Dendritic cell treated with granulocyte-macrophage colony-stimulating factor and Interleukin-4, amounts not matched to agents 40 ng/mL and 50 ng/mL, for 4 days (primary cell): ENCODE measurements around the gene MAP3K7CL.
A peak's percentile ranks its signal among the peaks of the same experiment; 100 is the strongest.

Experiments
- H3K27ac Mint-ChIP-seq: one replicate; pipeline ENCODE4 v1.8.0; 2022; ENCODE audit warnings: mild to moderate bottlenecking, mixed read lengths
- H3K27me3 Mint-ChIP-seq: one replicate; pipeline ENCODE4 v1.8.0; 2022; ENCODE audit warnings: mild to moderate bottlenecking, mixed read lengths
- H3K36me3 Mint-ChIP-seq: one replicate; pipeline ENCODE4 v1.8.0; 2022; ENCODE audit warnings: low read depth, mixed read lengths
- H3K4me1 Mint-ChIP-seq: one replicate; pipeline ENCODE4 v1.8.0; 2022; ENCODE audit warnings: low read depth, mixed read lengths
- H3K4me3 Mint-ChIP-seq: one replicate; pipeline ENCODE4 v1.8.0; 2022; ENCODE audit warnings: mild to moderate bottlenecking, moderate library complexity, mixed read lengths
- H3K9me3 Mint-ChIP-seq: one replicate; pipeline ENCODE4 v1.8.0; 2022; ENCODE audit warnings: mixed read lengths
- intact Hi-C: fragments of 100-400 bp; cut with micrococcal nuclease; formaldehyde crosslinking; loops from one replicate; pipeline ENCODE4 v1.15.0; 2022

The MAP3K7CL gene, protein sequence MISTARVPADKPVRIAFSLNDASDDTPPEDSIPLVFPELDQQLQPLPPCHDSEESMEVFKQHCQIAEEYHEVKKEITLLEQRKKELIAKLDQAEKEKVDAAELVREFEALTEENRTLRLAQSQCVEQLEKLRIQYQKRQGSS

GRCh38 chr21:29130270-29130969, at the start of gene MAP3K7CL:
MAP3K7CL (plus strand) TSS chr21:29130644; CDS start chr21:29133345, 2,701 bp downstream.
- H3K4me1 Mint-ChIP-seq: peaks cover 5% of the 10 kb centered on the region
- H3K9me3 Mint-ChIP-seq: no peaks in the 10 kb centered on the region
- no peaks in the 10 kb centered on the region for H3K36me3 Mint-ChIP-seq
- H3K27me3 Mint-ChIP-seq: no peaks in the 10 kb centered on the region
- no peak within 1 kb of the TSS for H3K27ac Mint-ChIP-seq
- intact Hi-C loops: no loop called here
- H3K4me3 Mint-ChIP-seq: no peak within 1 kb of the TSS

DNA sequence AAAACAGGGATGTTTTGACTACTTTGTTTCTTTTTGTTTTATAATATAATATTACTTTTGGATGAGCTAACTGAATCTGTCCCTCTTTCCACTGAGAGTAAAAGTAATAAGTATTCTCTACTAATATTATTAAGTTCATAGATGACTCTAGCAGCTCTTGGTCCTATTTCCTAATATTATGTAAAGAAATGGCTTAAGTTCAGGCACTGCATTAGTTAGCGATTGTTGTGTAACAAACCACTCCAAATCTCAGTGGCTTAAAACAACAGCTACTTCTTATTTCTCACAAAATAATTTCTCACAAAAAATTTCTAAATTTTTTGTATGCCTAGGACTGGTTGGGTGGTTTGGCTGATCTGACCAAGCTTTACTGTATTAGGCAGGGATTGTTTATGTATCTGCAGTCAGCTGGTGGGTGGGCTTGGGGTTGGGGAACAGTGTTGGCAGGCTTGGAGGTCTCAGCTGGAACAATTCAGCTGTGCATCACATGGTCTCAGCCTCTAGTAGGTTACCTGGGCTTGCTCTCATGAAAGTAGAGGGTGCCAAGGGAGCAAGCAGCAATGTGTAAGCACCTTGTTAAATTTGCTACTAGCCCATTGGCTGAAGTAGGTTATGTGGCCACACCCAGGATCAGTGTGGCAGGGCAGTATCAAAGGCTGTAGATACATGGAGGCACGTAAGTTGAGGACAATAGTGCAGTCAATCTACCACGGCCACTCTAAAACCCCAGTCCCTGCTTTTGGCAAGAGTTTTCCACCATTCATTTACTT, 48.2 kb upstream of the MAP3K7CL start:
- intact Hi-C loops: no loop called here
- Mint-ChIP-seq H3K9me3 (no peaks in the 10 kb centered on the region), H3K4me3 (no peak overlapping the region), H3K36me3 (no peaks in the 10 kb centered on the region), H3K27me3 (no peaks in the 10 kb centered on the region), H3K27ac (no peak overlapping the region), H3K4me1 (peaks cover 38% of the 10 kb centered on the region)

- Mint-ChIP-seq H3K9me3 (no peaks in the 10 kb centered on the region), H3K27me3 (no peaks in the 10 kb centered on the region), H3K36me3 (no peaks in the 10 kb centered on the region), H3K27ac (no peak overlapping the region), H3K4me3 (no peak overlapping the region), H3K4me1 (peaks cover 29% of the 10 kb centered on the region)
- intact Hi-C loops: no loop called here
Observed at GRCh38 chr21:29083306-29083705, 47.1 kb upstream of the MAP3K7CL start.

DNA sequence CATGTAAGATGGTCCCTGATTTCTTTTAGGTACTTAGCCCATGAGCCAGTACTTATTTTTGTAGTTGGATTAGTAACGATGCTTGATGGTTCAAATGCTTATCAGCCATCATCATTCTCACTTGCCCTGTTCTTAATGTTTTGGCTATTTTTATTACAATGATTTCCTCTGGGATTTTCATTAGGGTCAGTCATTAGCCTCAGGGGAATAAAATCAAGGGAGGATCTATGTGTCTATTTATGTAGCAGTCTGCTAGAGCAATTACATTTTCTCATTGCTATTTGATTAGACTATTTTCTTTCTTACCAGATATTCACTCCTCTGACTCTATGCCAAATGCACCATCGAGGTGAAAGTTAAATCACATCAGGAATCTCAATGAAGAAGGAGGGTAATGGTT, 46.1 kb upstream of the MAP3K7CL start:
- intact Hi-C loops: no loop called here
- Mint-ChIP-seq H3K4me3 (no peak overlapping the region), H3K27ac (no peak overlapping the region), H3K36me3 (no peaks in the 10 kb centered on the region), H3K27me3 (no peaks in the 10 kb centered on the region), H3K9me3 (no peaks in the 10 kb centered on the region), H3K4me1 (peaks cover 19% of the 10 kb centered on the region)

DNA sequence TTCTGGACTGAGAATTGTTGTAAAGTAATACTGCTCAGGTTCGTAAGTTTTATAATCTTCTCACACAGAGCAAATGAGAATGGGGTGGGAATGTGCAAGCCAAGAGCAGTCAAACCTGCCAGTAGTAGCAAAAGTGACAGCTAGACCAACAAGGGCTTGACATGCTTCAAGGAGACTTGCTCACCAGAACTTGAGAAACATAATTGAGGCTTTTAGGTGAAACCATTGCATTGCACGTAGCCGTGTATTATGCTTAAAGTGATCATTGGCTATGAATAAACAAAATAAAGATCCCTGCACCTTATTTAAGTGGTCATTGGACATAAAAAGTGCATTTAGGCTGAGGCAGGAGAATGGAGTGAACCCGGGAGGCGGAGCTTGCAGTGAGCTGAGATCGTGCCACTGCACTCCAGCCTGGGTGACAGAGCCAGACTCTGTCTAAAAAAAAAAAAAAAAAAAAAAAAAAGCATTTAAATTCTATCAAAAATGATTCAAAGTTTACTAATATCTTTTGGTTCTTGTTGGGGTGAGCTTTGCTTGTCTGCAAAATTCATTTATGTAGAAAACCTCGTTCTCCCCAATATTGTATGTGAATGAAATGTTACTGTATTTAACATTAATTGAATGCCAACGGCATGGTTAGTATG, 45.2 kb upstream of the MAP3K7CL start:
- Mint-ChIP-seq H3K9me3 (no peaks in the 10 kb centered on the region), H3K36me3 (no peaks in the 10 kb centered on the region), H3K27me3 (no peaks in the 10 kb centered on the region), H3K4me1 (peaks cover 20% of the 10 kb centered on the region), H3K27ac (no peak overlapping the region), H3K4me3 (no peak overlapping the region)
- intact Hi-C loops: no loop called here

GRCh38 chr21:29091033-29091432, 39.4 kb upstream of the MAP3K7CL start:
- Mint-ChIP-seq H3K27me3 (no peaks in the 10 kb centered on the region), H3K4me3 (no peak overlapping the region), H3K36me3 (no peaks in the 10 kb centered on the region), H3K4me1 (peaks cover 41% of the 10 kb centered on the region), H3K9me3 (no peaks in the 10 kb centered on the region), H3K27ac (no peak overlapping the region)
- intact Hi-C loops: loop anchor here (2.0 to 5.0 kb wide), 2 partner anchors 71 to 758 kb away; no protein-coding TSS in a partner anchor

GRCh38 chr21:29092102-29092959, 38.1 kb upstream of the MAP3K7CL start:
- H3K27me3 Mint-ChIP-seq: no peaks in the 10 kb centered on the region
- H3K4me1 Mint-ChIP-seq: peaks cover 47% of the 10 kb centered on the region
- H3K9me3 Mint-ChIP-seq: no peaks in the 10 kb centered on the region
- H3K36me3 Mint-ChIP-seq: no peaks in the 10 kb centered on the region
- peak overlapping the region; percentile 15 for H3K27ac Mint-ChIP-seq
- intact Hi-C loops: loop anchor here (5.0 kb wide), 1 partner anchor 70 kb away; no protein-coding TSS in a partner anchor
- no peak overlapping the region for H3K4me3 Mint-ChIP-seq

- Mint-ChIP-seq H3K27ac (peak overlapping the region; percentile 15), H3K9me3 (no peaks in the 10 kb centered on the region), H3K4me1 (peaks cover 42% of the 10 kb centered on the region), H3K27me3 (no peaks in the 10 kb centered on the region), H3K4me3 (no peak overlapping the region), H3K36me3 (no peaks in the 10 kb centered on the region)
- intact Hi-C loops: no loop called here
Observed at GRCh38 chr21:29096218-29097015, 34.0 kb upstream of the MAP3K7CL start.

DNA sequence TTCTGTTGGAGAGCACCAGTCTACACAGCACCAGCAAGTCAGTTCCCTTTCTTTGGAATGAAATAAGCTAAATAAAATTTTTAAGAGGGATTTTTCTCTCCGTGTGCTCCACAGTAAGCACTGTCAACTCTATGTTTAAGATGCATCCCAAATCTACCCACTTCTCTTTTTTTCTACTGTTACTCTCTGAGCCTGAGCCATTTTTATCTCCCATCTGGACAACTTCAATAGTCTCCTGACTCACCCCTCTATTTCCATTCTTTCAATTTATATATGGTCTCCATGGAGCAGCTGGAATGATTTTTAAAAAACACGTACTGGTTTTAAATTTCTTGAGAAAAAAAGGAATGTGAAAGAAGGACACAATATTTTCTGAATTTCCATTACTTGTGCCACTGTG, 32.3 kb upstream of the MAP3K7CL start:
- H3K4me1 Mint-ChIP-seq: peaks cover 42% of the 10 kb centered on the region
- no peaks in the 10 kb centered on the region for H3K36me3 Mint-ChIP-seq
- H3K27me3 Mint-ChIP-seq: no peaks in the 10 kb centered on the region
- no peak overlapping the region for H3K4me3 Mint-ChIP-seq
- no peaks in the 10 kb centered on the region for H3K9me3 Mint-ChIP-seq
- no peak overlapping the region for H3K27ac Mint-ChIP-seq
- intact Hi-C loops: no loop called here

GRCh38 chr21:29102791-29103257, 27.6 kb upstream of the MAP3K7CL start:
- H3K27ac Mint-ChIP-seq: peak overlapping the region; percentile 50
- H3K27me3 Mint-ChIP-seq: no peaks in the 10 kb centered on the region
- no peaks in the 10 kb centered on the region for H3K9me3 Mint-ChIP-seq
- no peak overlapping the region for H3K4me3 Mint-ChIP-seq
- peaks cover 33% of the 10 kb centered on the region for H3K4me1 Mint-ChIP-seq
- H3K36me3 Mint-ChIP-seq: no peaks in the 10 kb centered on the region
- intact Hi-C loops: no loop called here

DNA sequence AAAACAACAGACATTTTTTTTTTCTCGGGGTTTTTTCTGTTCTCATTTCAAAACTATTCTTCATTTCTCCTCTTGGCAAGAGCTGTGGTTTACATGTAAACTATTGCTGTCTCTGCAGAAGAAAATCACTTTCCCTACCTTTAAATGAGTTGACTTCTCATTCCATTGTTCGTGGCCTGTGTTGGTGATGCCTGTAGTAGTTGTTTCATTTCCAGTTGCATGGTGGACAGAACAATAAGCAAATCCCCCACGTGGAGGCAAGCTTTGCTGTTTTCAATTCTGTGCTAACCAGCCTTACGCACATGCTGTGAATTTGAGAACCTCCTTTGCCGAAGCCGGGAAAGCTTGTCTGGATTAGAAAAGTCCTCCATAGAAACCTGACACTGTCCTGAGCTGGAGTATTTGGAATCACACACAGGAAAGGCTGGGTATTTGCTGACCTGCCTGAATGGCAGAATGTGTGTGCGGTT, 26.2 kb upstream of the MAP3K7CL start:
- no peak overlapping the region for H3K27ac Mint-ChIP-seq
- intact Hi-C loops: no loop called here
- H3K9me3 Mint-ChIP-seq: no peaks in the 10 kb centered on the region
- no peaks in the 10 kb centered on the region for H3K36me3 Mint-ChIP-seq
- peaks cover 27% of the 10 kb centered on the region for H3K4me1 Mint-ChIP-seq
- H3K4me3 Mint-ChIP-seq: no peak overlapping the region
- no peaks in the 10 kb centered on the region for H3K27me3 Mint-ChIP-seq

DNA sequence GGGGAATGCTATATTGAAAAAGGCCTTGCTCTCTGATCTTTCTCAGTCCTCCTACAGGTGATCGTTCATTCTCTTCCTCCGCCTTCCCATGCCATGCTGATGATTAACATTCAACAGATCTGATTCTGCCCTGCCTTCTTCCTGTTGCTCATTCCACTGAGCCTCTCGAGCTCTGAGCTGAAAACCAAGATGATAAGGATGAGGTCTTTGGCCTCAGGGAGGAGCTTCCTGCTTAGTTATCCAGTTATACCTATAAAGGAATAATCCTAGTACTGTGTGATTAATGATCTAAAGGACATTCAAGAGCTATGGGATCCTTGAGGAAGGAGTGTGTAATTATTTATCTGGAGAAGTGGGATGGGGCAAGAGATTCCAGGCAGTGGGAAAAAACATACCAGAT, 25.2 kb upstream of the MAP3K7CL start:
- peak overlapping the region; percentile 15 for H3K27ac Mint-ChIP-seq
- H3K9me3 Mint-ChIP-seq: no peaks in the 10 kb centered on the region
- no peak overlapping the region for H3K4me3 Mint-ChIP-seq
- H3K36me3 Mint-ChIP-seq: no peaks in the 10 kb centered on the region
- no peaks in the 10 kb centered on the region for H3K27me3 Mint-ChIP-seq
- intact Hi-C loops: no loop called here
- peaks cover 19% of the 10 kb centered on the region for H3K4me1 Mint-ChIP-seq
